ENCODE data around the gene PP2D1. TPM values are rescaled to one million over a fixed set of nuclear protein-coding genes. Genes with fewer than 3 reads are reported as not detected.
"Not testable (repeated sequence)": the region's sequence is repeated elsewhere in the genome, so short reads cannot be mapped to it uniquely, and the experiment has no call there.

The PP2D1 gene
- total and polyA plus RNA-seq, 3 experiments from 2014 or later: 0.46 TPM; not detected in 2

GRCh38 chr3:19988904-19989303 lies 23.2 kb downstream of the PP2D1 start:
- POLR2A ChIA-PET; H3K4me1 ChIP-seq (ENCODE audit: insufficient read depth, low read length); H3K27me3 Mint-ChIP-seq; H3K36me3 ChIP-seq (ENCODE audit: insufficient read depth, low read length); H3K9me3 ChIP-seq (ENCODE audit: low read length); H3K27ac ChIP-seq (ENCODE audit: low read depth, low read length); DNase-seq; H3K4me3 Mint-ChIP-seq; H3K4me1 Mint-ChIP-seq; H3K4me3 ChIP-seq (ENCODE audit: low read length); H3K27me3 ChIP-seq (ENCODE audit: insufficient read depth, low read length, poor library complexity, severe bottlenecking); H3K27ac Mint-ChIP-seq; H3K9me3 Mint-ChIP-seq: not testable (repeated sequence)
- CTCF ChIA-PET: interaction anchor here (1.0 kb wide), 1 partner anchor 12 kb away, joined by 3 read pairs; no protein-coding TSS in a partner anchor
- H3K36me3 Mint-ChIP-seq: peaks cover 4 to 30% (median 11%) of the 10 kb centered on the region in 3 donors

- ChIA-PET POLR2A (no interaction called here), CTCF (interaction anchor here (1.0 kb wide), 1 partner anchor 72 kb away, joined by 3 read pairs; no protein-coding TSS in a partner anchor)
- Mint-ChIP-seq H3K27ac (peak overlapping the region in 4 of 8 donors; percentile 1 to 24 (median 6)), H3K27me3 (no peaks in the 10 kb centered on the region), H3K4me1 (peaks cover 39 to 55% (median 54%) of the 10 kb centered on the region in 3 donors), H3K9me3 (no peaks in the 10 kb centered on the region), H3K36me3 (peaks cover 0 to 67% (median 17%) of the 10 kb centered on the region in 3 donors), H3K4me3 (no peak overlapping the region)
- peaks cover under 1% of the 10 kb centered on the region for H3K4me1 ChIP-seq (ENCODE audit: insufficient read depth, low read length)
- H3K9me3 ChIP-seq (ENCODE audit: low read length): no peaks in the 10 kb centered on the region
- H3K27me3 ChIP-seq (ENCODE audit: insufficient read depth, low read length, poor library complexity, severe bottlenecking): no peaks in the 10 kb centered on the region
- no peak overlapping the region for H3K4me3 ChIP-seq (ENCODE audit: low read length)
- DNase-seq: no peak
- H3K27ac ChIP-seq (ENCODE audit: low read depth, low read length): no peak overlapping the region
- peaks cover 18% of the 10 kb centered on the region for H3K36me3 ChIP-seq (ENCODE audit: insufficient read depth, low read length)
Observed at GRCh38 chr3:19972054-19972453, 40.0 kb downstream of the PP2D1 start.

- Histone ChIP-seq H3K9me3 (ENCODE audit: low read length) (no peaks in the 10 kb centered on the region), H3K36me3 (ENCODE audit: insufficient read depth, low read length) (peaks cover 15% of the 10 kb centered on the region), H3K4me3 (ENCODE audit: low read length) (no peak overlapping the region), H3K27me3 (ENCODE audit: insufficient read depth, low read length, poor library complexity, severe bottlenecking) (no peaks in the 10 kb centered on the region), H3K4me1 (ENCODE audit: insufficient read depth, low read length) (peaks cover 16% of the 10 kb centered on the region), H3K27ac (ENCODE audit: low read depth, low read length) (no peak overlapping the region)
- ChIA-PET CTCF (no interaction called here), POLR2A (no interaction called here)
- Mint-ChIP-seq H3K4me3 (no peak overlapping the region), H3K36me3 (peaks cover 0 to 60% (median 14%) of the 10 kb centered on the region in 3 donors), H3K4me1 (peaks cover 54 to 72% (median 68%) of the 10 kb centered on the region in 3 donors), H3K27ac (no peak overlapping the region), H3K9me3 (no peaks in the 10 kb centered on the region), H3K27me3 (no peaks in the 10 kb centered on the region)
- no peak for DNase-seq
Observed at GRCh38 chr3:19970327-19970726, 41.7 kb downstream of the PP2D1 start.

GRCh38 chr3:19967812-19968211 lies 44.3 kb downstream of the PP2D1 start:
- H3K27me3 ChIP-seq (ENCODE audit: insufficient read depth, low read length, poor library complexity, severe bottlenecking): no peaks in the 10 kb centered on the region
- no peaks in the 10 kb centered on the region for H3K27me3 Mint-ChIP-seq
- H3K36me3 ChIP-seq (ENCODE audit: insufficient read depth, low read length): peaks cover 12% of the 10 kb centered on the region
- peaks cover 27% of the 10 kb centered on the region for H3K4me1 ChIP-seq (ENCODE audit: insufficient read depth, low read length)
- no peaks in the 10 kb centered on the region for H3K9me3 ChIP-seq (ENCODE audit: low read length)
- H3K4me3 Mint-ChIP-seq: no peak overlapping the region
- H3K4me1 Mint-ChIP-seq: peaks cover 64 to 89% (median 83%) of the 10 kb centered on the region in 3 donors
- no peak for DNase-seq
- POLR2A ChIA-PET: no interaction called here
- H3K36me3 Mint-ChIP-seq: peaks cover 0 to 50% (median 12%) of the 10 kb centered on the region in 3 donors
- H3K27ac ChIP-seq (ENCODE audit: low read depth, low read length): no peak overlapping the region
- CTCF ChIA-PET: no interaction called here
- peak overlapping the region in 7 of 8 donors; percentile 12 to 71 (median 60) for H3K27ac Mint-ChIP-seq
- H3K9me3 Mint-ChIP-seq: no peaks in the 10 kb centered on the region
- no peak overlapping the region for H3K4me3 ChIP-seq (ENCODE audit: low read length)

- POLR2A ChIA-PET: no interaction called here
- H3K27me3 Mint-ChIP-seq: no peaks in the 10 kb centered on the region
Observed at GRCh38 chr3:19967208-19967607, 44.9 kb downstream of the PP2D1 start.

GRCh38 chr3:19961960-19962359 lies 50.1 kb downstream of the PP2D1 start:
- ChIA-PET CTCF (no interaction called here), POLR2A (no interaction called here)
- H3K27me3 Mint-ChIP-seq: no peaks in the 10 kb centered on the region
- no peaks in the 10 kb centered on the region for H3K9me3 Mint-ChIP-seq
- Histone ChIP-seq H3K4me1 (ENCODE audit: insufficient read depth, low read length) (peaks cover 49% of the 10 kb centered on the region), H3K36me3 (ENCODE audit: insufficient read depth, low read length) (peaks cover 2% of the 10 kb centered on the region), H3K27ac (ENCODE audit: low read depth, low read length) (no peak overlapping the region), H3K9me3 (ENCODE audit: low read length) (no peaks in the 10 kb centered on the region), H3K27me3 (ENCODE audit: insufficient read depth, low read length, poor library complexity, severe bottlenecking) (no peaks in the 10 kb centered on the region), H3K4me3 (ENCODE audit: low read length) (no peak overlapping the region)
- peaks cover 0 to 55% (median 3%) of the 10 kb centered on the region in 3 donors for H3K36me3 Mint-ChIP-seq
- no peak for DNase-seq
- peak overlapping the region in 1 of 7 donors; percentile 61 for H3K4me3 Mint-ChIP-seq
- H3K4me1 Mint-ChIP-seq: peaks cover 83 to 99% (median 98%) of the 10 kb centered on the region in 3 donors
- peak overlapping the region in 5 of 8 donors; percentile 0 to 47 (median 26) for H3K27ac Mint-ChIP-seq

More at GRCh38 chr3:19967208-19967607, 44.9 kb downstream of the PP2D1 start:
- Histone ChIP-seq H3K27me3 (ENCODE audit: insufficient read depth, low read length, poor library complexity, severe bottlenecking) (no peaks in the 10 kb centered on the region), H3K36me3 (ENCODE audit: insufficient read depth, low read length) (peaks cover 12% of the 10 kb centered on the region), H3K4me1 (ENCODE audit: insufficient read depth, low read length) (peaks cover 32% of the 10 kb centered on the region), H3K9me3 (ENCODE audit: low read length) (no peaks in the 10 kb centered on the region), H3K27ac (ENCODE audit: low read depth, low read length) (no peak overlapping the region), H3K4me3 (ENCODE audit: low read length) (no peak overlapping the region)
- Mint-ChIP-seq H3K4me1 (peaks cover 62 to 89% (median 83%) of the 10 kb centered on the region in 3 donors), H3K4me3 (no peak overlapping the region), H3K27ac (peak overlapping the region in 3 of 8 donors; percentile 17 to 88 (median 36)), H3K36me3 (peaks cover 0 to 48% (median 10%) of the 10 kb centered on the region in 3 donors), H3K9me3 (no peaks in the 10 kb centered on the region)
- CTCF ChIA-PET: no interaction called here
- no peak for DNase-seq

- Histone ChIP-seq H3K9me3 (ENCODE audit: low read length) (no peaks in the 10 kb centered on the region), H3K27me3 (ENCODE audit: insufficient read depth, low read length, poor library complexity, severe bottlenecking) (no peaks in the 10 kb centered on the region), H3K4me1 (ENCODE audit: insufficient read depth, low read length) (peaks cover 47% of the 10 kb centered on the region), H3K4me3 (ENCODE audit: low read length) (no peak overlapping the region), H3K36me3 (ENCODE audit: insufficient read depth, low read length) (peaks cover 7% of the 10 kb centered on the region), H3K27ac (ENCODE audit: low read depth, low read length) (no peak overlapping the region)
- Mint-ChIP-seq H3K27ac (no peak overlapping the region), H3K9me3 (no peaks in the 10 kb centered on the region), H3K4me1 (peaks cover 78 to 100% (median 96%) of the 10 kb centered on the region in 3 donors), H3K4me3 (no peak overlapping the region), H3K27me3 (no peaks in the 10 kb centered on the region), H3K36me3 (peaks cover 0 to 56% (median 6%) of the 10 kb centered on the region in 3 donors)
- ChIA-PET POLR2A (no interaction called here), CTCF (no interaction called here)
- no peak for DNase-seq
Observed at GRCh38 chr3:19960696-19961095, 51.4 kb downstream of the PP2D1 start.

- Histone ChIP-seq H3K27me3 (ENCODE audit: insufficient read depth, low read length, poor library complexity, severe bottlenecking) (no peaks in the 10 kb centered on the region), H3K4me3 (ENCODE audit: low read length) (no peak overlapping the region), H3K9me3 (ENCODE audit: low read length) (no peaks in the 10 kb centered on the region), H3K36me3 (ENCODE audit: insufficient read depth, low read length) (peaks cover 10% of the 10 kb centered on the region), H3K4me1 (ENCODE audit: insufficient read depth, low read length) (peaks cover 49% of the 10 kb centered on the region), H3K27ac (ENCODE audit: low read depth, low read length) (no peak overlapping the region)
- Mint-ChIP-seq H3K27ac (peak overlapping the region in 2 of 8 donors; percentile 42 to 78), H3K4me1 (peaks cover 73 to 100% (median 90%) of the 10 kb centered on the region in 3 donors), H3K9me3 (no peaks in the 10 kb centered on the region), H3K27me3 (no peaks in the 10 kb centered on the region), H3K4me3 (no peak overlapping the region), H3K36me3 (peaks cover 0 to 65% (median 9%) of the 10 kb centered on the region in 3 donors)
- CTCF ChIA-PET: no interaction called here
- POLR2A ChIA-PET: no interaction called here
- no peak for DNase-seq
Observed at GRCh38 chr3:19959505-19959904, 52.6 kb downstream of the PP2D1 start.
